Activated CD4-positive, alpha-beta memory T cell treated with anti-CD3 and anti-CD28 coated beads for 36 hours (primary cell): ENCODE data around the gene MTAP. TPM values are rescaled to one million over a fixed set of nuclear protein-coding genes. Genes with fewer than 3 reads are reported as not detected.

ENCODE experiments used
- CTCF ChIA-PET: fragments of 350-600 bp; sonication (Branson Sonifier 250); formaldehyde crosslinking; loops from one replicate; lab custom pipeline; 2021; ENCODE audit warnings: antibody characterized with exemption, inconsistent platforms; lab: Charles Lee
- POLR2A ChIA-PET: fragments of 350-600 bp; sonication (Branson Sonifier 250); formaldehyde crosslinking; loops from one replicate; lab custom pipeline; 2021; ENCODE audit warnings: antibody characterized with exemption; lab: Charles Lee
- DNase-seq: peaks from one replicate; pipeline ENCODE4 v3.0.0-alpha.2; 2020
- H3K27ac Mint-ChIP-seq: one replicate; pipeline ENCODE4 v1.8.0; 2021; ENCODE audit warnings: mixed read lengths
- H3K27me3 Mint-ChIP-seq: one replicate; pipeline ENCODE4 v1.8.0; 2021; ENCODE audit warnings: mixed read lengths
- H3K36me3 Mint-ChIP-seq: one replicate; pipeline ENCODE4 v1.8.0; 2021; ENCODE audit warnings: mixed read lengths
- H3K4me1 Mint-ChIP-seq: one replicate; pipeline ENCODE4 v1.8.0; 2021; ENCODE audit warnings: low read depth, mixed read lengths
- H3K4me3 Mint-ChIP-seq: one replicate; pipeline ENCODE4 v1.8.0; 2021; ENCODE audit warnings: mild to moderate bottlenecking, mixed read lengths
- H3K9me3 Mint-ChIP-seq: one replicate; pipeline ENCODE4 v1.8.0; 2021; ENCODE audit warnings: mixed read lengths
- intact Hi-C: fragments of 100-400 bp; cut with micrococcal nuclease; formaldehyde crosslinking; loops from one replicate; pipeline ENCODE4 v1.15.1; 2023
- total RNA-seq, 2 experiments: library from RNA; stranded (reverse); gene quantifications; one replicate each; pipeline ENCODE4 v1.2.3, GENCODE V29; 2021

Gene MTAP
- total RNA-seq, 2 experiments from 2014 or later = 55.6 to 62.3 TPM

DNA sequence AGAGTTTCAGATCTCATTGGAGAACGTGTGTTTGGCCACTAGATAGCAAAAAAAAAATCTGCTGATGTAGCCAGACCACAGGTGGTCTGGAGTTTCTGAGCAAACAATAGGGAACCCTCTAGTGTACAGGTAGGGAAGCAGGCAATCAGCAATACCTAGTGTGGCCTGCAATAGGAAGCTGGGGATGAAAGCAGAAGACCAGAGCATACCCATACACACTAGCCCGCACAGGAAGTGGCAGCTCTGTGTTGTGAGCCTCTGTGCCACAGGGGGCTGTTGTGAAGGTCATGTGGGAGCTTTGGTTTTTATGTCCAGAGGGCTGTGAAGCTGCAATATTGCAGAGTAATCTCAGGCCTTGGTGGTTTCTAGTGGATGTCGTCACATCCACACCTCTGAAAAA, 81.2 kb downstream of the MTAP start:
- Mint-ChIP-seq H3K4me1 (no peaks in the 10 kb centered on the region), H3K36me3 (peaks cover 57% of the 10 kb centered on the region)
- CTCF ChIA-PET = no interaction called here

DNA sequence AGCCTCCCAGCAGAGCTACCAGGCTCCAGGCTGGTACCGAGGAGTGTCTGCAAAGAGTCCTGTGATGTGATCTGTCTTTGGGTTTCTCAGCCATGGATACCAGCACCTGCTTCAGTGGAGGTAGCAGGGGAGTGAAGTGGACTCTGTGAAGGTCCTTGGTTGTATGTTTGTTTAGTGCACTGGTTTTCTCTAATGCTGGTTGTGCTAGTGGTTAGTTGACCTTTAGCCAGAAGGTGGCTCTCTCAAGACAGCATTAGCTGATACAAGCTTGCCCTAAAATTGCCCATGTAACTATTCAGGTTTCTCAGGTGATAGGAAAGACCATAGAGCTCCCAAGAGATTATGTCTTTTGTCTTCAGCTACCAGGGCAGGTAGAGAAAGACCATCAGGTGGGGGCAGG, 87.2 kb downstream of the MTAP start:
- POLR2A ChIA-PET = no interaction called here
- H3K4me3 Mint-ChIP-seq = no peak overlapping the region
- H3K36me3 Mint-ChIP-seq = peaks cover 66% of the 10 kb centered on the region
- no peaks in the 10 kb centered on the region for H3K4me1 Mint-ChIP-seq
- intact Hi-C loops = no loop called here
- CTCF ChIA-PET = no interaction called here
- peaks cover 40% of the 10 kb centered on the region for H3K9me3 Mint-ChIP-seq
- H3K27ac Mint-ChIP-seq = no peak overlapping the region
- no peak for DNase-seq
- no peaks in the 10 kb centered on the region for H3K27me3 Mint-ChIP-seq

More for the DNA sequence above, 81.2 kb downstream of the MTAP start:
- POLR2A ChIA-PET = no interaction called here
- H3K27ac Mint-ChIP-seq = no peak overlapping the region
- intact Hi-C loops = no loop called here
- no peak for DNase-seq
- no peaks in the 10 kb centered on the region for H3K27me3 Mint-ChIP-seq
- H3K4me3 Mint-ChIP-seq = no peak overlapping the region
- H3K9me3 Mint-ChIP-seq = peaks cover 55% of the 10 kb centered on the region

DNA sequence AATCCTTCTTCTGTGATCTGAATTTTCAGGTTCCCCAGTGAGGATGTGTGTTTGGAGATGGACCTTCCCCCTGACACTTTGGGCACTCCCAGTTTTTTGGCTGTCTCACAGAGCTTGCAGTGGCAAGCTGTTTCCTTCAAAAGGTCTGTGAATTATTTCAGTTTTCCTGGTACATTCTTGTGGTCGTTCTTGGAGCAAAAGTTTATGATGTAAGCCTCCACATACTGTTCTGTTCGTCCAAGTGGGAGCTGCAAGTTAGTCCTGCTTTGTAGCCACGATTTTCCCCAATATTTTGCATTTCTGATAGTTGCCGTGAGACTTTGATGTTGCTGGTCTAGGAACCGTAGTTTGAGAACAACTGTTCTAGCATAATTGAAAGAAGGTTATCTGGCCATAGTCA, 88.3 kb downstream of the MTAP start:
- intact Hi-C loops = no loop called here
- POLR2A ChIA-PET = no interaction called here
- no peaks in the 10 kb centered on the region for H3K4me1 Mint-ChIP-seq
- H3K27me3 Mint-ChIP-seq = no peaks in the 10 kb centered on the region
- CTCF ChIA-PET = no interaction called here
- H3K9me3 Mint-ChIP-seq = peaks cover 44% of the 10 kb centered on the region
- H3K36me3 Mint-ChIP-seq = peaks cover 64% of the 10 kb centered on the region
- DNase-seq = no peak
- H3K27ac Mint-ChIP-seq = no peak overlapping the region
- H3K4me3 Mint-ChIP-seq = no peak overlapping the region

DNA sequence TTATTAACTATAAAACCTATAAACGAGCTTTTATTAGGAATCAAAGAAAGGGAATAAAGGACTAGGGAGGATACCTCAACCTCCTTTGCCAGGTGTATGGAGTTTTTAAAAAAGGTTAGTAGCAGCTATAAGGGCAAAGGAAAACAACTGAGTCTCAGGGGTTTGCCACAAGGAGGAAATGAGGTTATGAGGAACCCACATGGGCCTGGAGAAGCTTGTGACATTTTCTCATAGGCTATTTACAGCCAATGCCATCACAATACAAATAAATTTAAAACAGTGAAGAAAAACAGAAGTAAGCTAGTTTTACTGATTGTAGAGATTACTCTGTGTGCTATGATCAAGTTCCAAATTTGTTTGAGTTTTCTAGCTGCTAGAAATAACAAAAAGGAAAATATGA, 99.1 kb downstream of the MTAP start:
- H3K9me3 Mint-ChIP-seq = peaks cover 75% of the 10 kb centered on the region
- no peak for DNase-seq
- no peak overlapping the region for H3K4me3 Mint-ChIP-seq
- peaks cover 20% of the 10 kb centered on the region for H3K36me3 Mint-ChIP-seq
- ChIA-PET CTCF (interaction anchor here (0.8 kb wide), 1 partner anchor 15 kb away, joined by 3 read pairs; no protein-coding TSS in a partner anchor), POLR2A (no interaction called here)
- H3K27me3 Mint-ChIP-seq = no peaks in the 10 kb centered on the region
- no peak overlapping the region for H3K27ac Mint-ChIP-seq
- intact Hi-C loops = no loop called here
- H3K4me1 Mint-ChIP-seq = no peaks in the 10 kb centered on the region

GRCh38 chr9:21902136-21902535, 99.7 kb downstream of the MTAP start:
- Mint-ChIP-seq H3K27me3 (no peaks in the 10 kb centered on the region), H3K36me3 (peaks cover 24% of the 10 kb centered on the region), H3K4me3 (no peak overlapping the region), H3K9me3 (peaks cover 73% of the 10 kb centered on the region), H3K27ac (no peak overlapping the region), H3K4me1 (no peaks in the 10 kb centered on the region)
- ChIA-PET POLR2A (no interaction called here), CTCF (no interaction called here)
- no peak for DNase-seq
- intact Hi-C loops = no loop called here

DNA sequence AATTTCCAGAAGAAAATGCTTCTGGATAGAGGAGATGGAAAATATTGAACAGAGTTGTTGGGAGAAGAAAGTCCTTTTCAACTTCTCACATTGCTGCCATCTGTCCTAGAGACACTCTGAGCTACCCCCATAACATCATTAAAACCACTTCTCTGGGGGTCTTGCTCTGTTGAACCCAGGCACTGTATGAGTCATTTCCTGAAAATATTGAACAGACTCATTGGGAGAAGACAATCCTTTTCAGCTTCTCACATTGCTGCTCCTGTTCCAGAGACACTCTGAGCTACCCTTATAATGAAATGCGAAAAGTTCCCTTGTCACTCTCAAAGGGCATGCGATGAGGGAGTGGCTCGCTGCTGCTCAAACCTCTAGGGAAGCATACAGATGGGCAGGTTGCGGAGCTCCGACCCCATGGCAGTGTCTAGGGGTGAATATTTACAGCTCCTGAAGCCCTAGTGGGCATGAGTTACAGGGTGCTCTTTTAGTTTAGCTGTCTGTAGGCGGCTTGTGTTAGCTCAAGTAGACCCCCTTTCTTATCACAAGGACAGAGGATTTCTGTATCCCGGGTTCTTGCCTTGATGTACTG, 101.0 kb downstream of the MTAP start:
- Mint-ChIP-seq H3K4me3 (no peak overlapping the region), H3K27me3 (no peaks in the 10 kb centered on the region), H3K9me3 (peaks cover 71% of the 10 kb centered on the region), H3K36me3 (peaks cover 31% of the 10 kb centered on the region), H3K27ac (no peak overlapping the region), H3K4me1 (no peaks in the 10 kb centered on the region)
- no peak for DNase-seq
- CTCF ChIA-PET = no interaction called here
- intact Hi-C loops = no loop called here
- POLR2A ChIA-PET = no interaction called here

DNA sequence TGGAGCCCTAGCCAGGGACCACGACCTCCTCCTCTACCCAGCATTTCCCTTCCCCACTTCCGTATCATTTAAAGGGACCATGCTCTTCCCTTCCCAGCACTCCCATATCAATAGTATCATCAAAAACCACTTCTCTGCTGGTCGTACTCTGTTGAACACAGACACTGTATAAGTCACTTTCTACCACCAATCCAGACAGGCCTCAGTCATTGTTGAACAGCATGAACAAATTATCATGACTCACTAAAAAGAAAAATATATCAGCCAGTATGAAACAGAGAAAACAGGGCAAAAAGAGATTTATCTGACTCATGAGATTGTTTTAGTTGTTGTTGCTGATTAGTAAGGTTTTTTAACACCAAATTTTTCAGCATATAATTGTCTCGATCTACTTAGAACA, 101.9 kb downstream of the MTAP start:
- no peak overlapping the region for H3K4me3 Mint-ChIP-seq
- H3K4me1 Mint-ChIP-seq = no peaks in the 10 kb centered on the region
- no peaks in the 10 kb centered on the region for H3K27me3 Mint-ChIP-seq
- DNase-seq = no peak
- H3K9me3 Mint-ChIP-seq = peaks cover 70% of the 10 kb centered on the region
- intact Hi-C loops = no loop called here
- H3K27ac Mint-ChIP-seq = no peak overlapping the region
- H3K36me3 Mint-ChIP-seq = peaks cover 37% of the 10 kb centered on the region
- CTCF ChIA-PET = no interaction called here
- POLR2A ChIA-PET = no interaction called here

- H3K4me1 Mint-ChIP-seq = no peaks in the 10 kb centered on the region
- no peak overlapping the region for H3K27ac Mint-ChIP-seq
- no peak for DNase-seq
- peaks cover 70% of the 10 kb centered on the region for H3K9me3 Mint-ChIP-seq
- no peak overlapping the region for H3K4me3 Mint-ChIP-seq
- intact Hi-C loops = no loop called here
- CTCF ChIA-PET = no interaction called here
- POLR2A ChIA-PET = no interaction called here
- peaks cover 41% of the 10 kb centered on the region for H3K36me3 Mint-ChIP-seq
- H3K27me3 Mint-ChIP-seq = no peaks in the 10 kb centered on the region
These were observed 102.3 kb downstream of the MTAP start for GRCh38 chr9:21904776-21905175.

DNA sequence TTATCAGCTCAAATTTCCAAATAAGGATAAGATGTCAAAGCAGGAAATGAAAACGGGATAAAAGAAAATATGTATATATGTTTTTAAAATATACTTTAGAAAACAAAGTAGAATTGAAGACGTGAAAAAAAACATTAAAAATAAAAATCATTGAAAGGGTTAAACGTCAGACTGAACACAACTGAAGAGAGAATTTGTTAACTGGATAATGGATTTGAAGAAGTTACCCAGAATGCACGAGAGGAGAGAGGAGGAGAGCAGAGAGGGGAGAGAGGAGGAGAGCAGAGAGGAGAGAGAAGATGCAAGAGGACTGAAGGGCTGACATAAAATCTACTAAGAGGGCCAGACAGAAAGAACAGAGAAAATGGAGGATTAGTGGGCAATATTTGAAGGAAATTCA, 103.8 kb downstream of the MTAP start:
- Mint-ChIP-seq H3K4me3 (no peak overlapping the region), H3K27ac (no peak overlapping the region), H3K9me3 (peaks cover 68% of the 10 kb centered on the region), H3K36me3 (peaks cover 47% of the 10 kb centered on the region), H3K4me1 (no peaks in the 10 kb centered on the region), H3K27me3 (no peaks in the 10 kb centered on the region)
- CTCF ChIA-PET = no interaction called here
- intact Hi-C loops = no loop called here
- no peak for DNase-seq
- POLR2A ChIA-PET = no interaction called here

DNA sequence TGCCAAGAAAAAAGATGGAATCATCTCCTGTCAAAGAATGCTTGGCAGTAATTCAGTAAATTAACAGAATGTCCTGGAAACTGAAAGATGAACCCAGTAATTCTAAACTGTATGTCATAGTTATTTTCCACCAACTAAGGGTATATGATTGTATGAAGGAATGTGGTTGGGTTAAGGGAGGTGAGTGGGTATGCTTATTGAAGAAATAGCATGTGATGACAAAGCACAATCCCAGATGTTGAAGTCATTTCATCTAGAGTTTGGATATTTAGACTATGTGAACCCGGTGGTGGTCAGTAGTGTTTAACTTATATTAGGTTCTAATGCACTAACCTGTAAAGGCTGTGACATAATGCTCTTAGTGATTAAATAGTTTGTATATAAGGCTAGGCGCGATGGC, 104.4 kb downstream of the MTAP start:
- Mint-ChIP-seq H3K36me3 (peaks cover 53% of the 10 kb centered on the region), H3K27ac (no peak overlapping the region), H3K4me3 (no peak overlapping the region), H3K4me1 (no peaks in the 10 kb centered on the region), H3K27me3 (no peaks in the 10 kb centered on the region), H3K9me3 (peaks cover 68% of the 10 kb centered on the region)
- DNase-seq = no peak
- ChIA-PET POLR2A (no interaction called here), CTCF (no interaction called here)
- intact Hi-C loops = no loop called here

DNA sequence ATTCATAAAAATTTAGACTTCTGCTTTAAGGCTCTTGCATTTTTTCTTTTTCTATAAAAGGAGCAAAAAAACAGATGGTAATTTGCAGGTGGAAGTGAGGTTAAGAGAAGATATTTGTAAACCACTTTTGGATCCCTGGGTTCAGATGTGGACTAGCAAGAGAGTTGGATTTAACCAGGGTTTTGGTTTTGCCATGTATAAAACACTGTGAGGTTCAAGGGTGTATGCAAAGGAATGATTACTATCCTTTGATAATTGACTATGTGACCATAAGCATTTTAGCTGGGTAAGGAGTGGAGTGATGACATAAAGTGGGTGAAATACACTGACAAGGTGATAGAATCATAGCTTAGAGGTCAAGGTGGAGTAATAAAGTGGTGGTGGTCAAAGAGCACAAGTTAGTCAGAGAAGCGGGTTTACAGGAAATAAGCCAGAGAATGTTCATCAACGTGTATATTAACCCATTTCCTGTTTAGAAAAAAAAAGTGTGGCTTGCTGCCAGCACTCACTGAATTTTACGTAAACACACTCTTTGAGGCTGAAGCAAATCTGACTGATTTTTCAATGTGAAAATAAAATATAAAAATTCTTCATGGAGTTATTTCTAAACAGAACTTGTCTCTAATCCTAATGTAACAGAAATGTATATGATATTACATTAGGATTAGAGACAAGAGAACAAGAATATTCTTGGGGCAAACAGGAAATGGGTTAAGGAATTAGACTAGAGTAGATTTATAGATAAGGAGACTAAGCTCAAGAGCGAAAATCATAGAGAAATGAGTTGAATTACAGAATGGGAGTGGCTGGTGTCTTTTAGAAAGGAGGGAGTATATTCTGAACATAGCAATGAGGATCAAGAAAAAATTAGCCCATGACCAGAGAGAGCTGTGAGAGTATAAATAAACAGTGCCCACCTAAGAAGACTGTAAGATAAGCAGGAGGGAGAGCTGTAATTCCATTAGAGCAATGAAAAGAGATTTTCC, 117.2 kb downstream of the MTAP start:
- H3K4me3 Mint-ChIP-seq = no peak overlapping the region
- H3K27me3 Mint-ChIP-seq = no peaks in the 10 kb centered on the region
- H3K27ac Mint-ChIP-seq = peak overlapping the region; percentile 44
- DNase-seq = peak; percentile 11
- peaks cover 7% of the 10 kb centered on the region for H3K36me3 Mint-ChIP-seq
- POLR2A ChIA-PET = interaction anchor here (1.0 kb wide), 1 partner anchor 9 kb away, joined by 3 read pairs; no protein-coding TSS in a partner anchor
- CTCF ChIA-PET = interaction anchor here (1.2 kb wide), 1 partner anchor 89 kb away, joined by 4 read pairs; the partner anchor contains the start of gene CDKN2B
- H3K4me1 Mint-ChIP-seq = peaks cover 20% of the 10 kb centered on the region
- H3K9me3 Mint-ChIP-seq = peaks cover 35% of the 10 kb centered on the region
- intact Hi-C loops = loop anchor here (5.0 kb wide), 2 partner anchors 87 to 107 kb away; no protein-coding TSS in a partner anchor

DNA sequence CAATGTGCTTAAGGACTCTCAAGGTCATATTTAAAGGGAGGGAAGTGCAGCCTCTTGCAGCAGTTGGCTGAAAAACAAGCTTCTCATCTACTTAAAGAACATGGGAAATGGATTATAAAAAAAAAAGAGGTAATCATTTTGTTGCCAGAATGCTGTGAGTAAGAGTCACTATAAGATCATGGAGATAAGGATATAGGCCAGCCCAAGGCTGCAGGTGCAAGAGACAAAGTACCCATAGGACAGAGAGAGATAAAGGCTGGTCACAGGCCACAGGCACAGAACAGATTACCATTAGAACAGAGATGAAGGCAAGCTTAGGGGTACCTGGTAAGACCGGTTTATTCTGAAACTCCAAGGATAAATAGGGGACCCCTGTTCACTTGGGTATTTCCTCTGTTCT, 121.3 kb downstream of the MTAP start:
- H3K27me3 Mint-ChIP-seq = no peaks in the 10 kb centered on the region
- no peak for DNase-seq
- ChIA-PET POLR2A (no interaction called here), CTCF (no interaction called here)
- H3K36me3 Mint-ChIP-seq = peaks cover 3% of the 10 kb centered on the region
- intact Hi-C loops = no loop called here
- H3K27ac Mint-ChIP-seq = no peak overlapping the region
- peaks cover 6% of the 10 kb centered on the region for H3K9me3 Mint-ChIP-seq
- peaks cover 17% of the 10 kb centered on the region for H3K4me1 Mint-ChIP-seq
- H3K4me3 Mint-ChIP-seq = no peak overlapping the region
